HL-60 (cell line): ENCODE measurements around the gene SRPK2.

Experiments used
- CTCF ChIP-seq: IDR thresholded peaks from one replicate; pipeline ENCODE4 v1.5.1; 2011; ENCODE audit warnings: low read length, control low read depth, inconsistent platforms; ENCODE audit not compliant: insufficient read depth
- POLR2AphosphoS5 ChIP-seq: IDR thresholded peaks from 2 replicates; pipeline ENCODE4 v1.6.1; 2012; ENCODE audit warnings: low read depth

- no peak for TF ChIP-seq CTCF
- TF ChIP-seq POLR2AphosphoS5: no peak
Observed at GRCh38 chr7:105325216-105325904, 63.4 kb downstream of the SRPK2 start.
